ENCODE measurements around the gene ACTR1A.

DNA sequence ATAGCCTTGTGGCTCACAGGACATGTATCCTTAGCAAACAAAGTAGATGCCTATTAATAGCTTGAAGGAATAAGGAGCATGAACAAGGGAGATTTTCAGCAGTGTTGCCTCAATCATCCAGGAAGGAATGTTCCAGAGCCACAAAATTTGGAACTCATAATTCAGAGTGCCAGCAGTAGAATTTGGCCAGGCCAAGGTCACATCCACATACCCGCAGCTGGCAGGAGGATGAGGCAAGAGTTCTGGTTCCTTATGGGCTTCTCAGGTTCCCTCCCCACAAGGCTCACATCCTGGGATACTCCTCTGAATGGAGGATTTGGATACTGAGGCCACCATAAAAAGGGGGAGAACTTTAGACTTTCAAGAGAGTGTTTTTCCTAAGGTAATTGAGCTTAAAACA, 47.0 kb upstream of the ACTR1A start:
- TF ChIP-seq, protein P1, sequence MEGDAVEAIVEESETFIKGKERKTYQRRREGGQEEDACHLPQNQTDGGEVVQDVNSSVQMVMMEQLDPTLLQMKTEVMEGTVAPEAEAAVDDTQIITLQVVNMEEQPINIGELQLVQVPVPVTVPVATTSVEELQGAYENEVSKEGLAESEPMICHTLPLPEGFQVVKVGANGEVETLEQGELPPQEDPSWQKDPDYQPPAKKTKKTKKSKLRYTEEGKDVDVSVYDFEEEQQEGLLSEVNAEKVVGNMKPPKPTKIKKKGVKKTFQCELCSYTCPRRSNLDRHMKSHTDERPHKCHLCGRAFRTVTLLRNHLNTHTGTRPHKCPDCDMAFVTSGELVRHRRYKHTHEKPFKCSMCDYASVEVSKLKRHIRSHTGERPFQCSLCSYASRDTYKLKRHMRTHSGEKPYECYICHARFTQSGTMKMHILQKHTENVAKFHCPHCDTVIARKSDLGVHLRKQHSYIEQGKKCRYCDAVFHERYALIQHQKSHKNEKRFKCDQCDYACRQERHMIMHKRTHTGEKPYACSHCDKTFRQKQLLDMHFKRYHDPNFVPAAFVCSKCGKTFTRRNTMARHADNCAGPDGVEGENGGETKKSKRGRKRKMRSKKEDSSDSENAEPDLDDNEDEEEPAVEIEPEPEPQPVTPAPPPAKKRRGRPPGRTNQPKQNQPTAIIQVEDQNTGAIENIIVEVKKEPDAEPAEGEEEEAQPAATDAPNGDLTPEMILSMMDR (IDR thresholded peaks at IDR 0.05; ENCODE audit: low read depth, low read length): no peak
- no peak for TF ChIP-seq MAX (IDR thresholded peaks at IDR 0.05; ENCODE audit: low read depth, low read length)

Data from NB4 (cell line).